A549 (cell line): Measurements from ENCODE around the gene SLC22A23. TPM values are rescaled to one million over a fixed set of nuclear protein-coding genes. Genes with fewer than 3 reads are reported as not detected.

Source experiments
- ATAC-seq, 2 experiments: fragments of 200-7000 bp in 1 of 2; fragments of >200 bp in 1 of 2; cut with Nextera tagmentation in 1 of 2; cut with Tn5 transposase in 1 of 2; 3 replicates each; pipeline versions ENCODE4 v1.8.0 to v1.9.1; 2018 to 2020; ENCODE audit warnings: mild to moderate bottlenecking in 1 of 2, moderate library complexity in 1 of 2
- CTCF ChIA-PET: fragments of 300-600 bp; sonication (Branson Sonifier 250); formaldehyde crosslinking; extraction: SDS; loops from one replicate; lab custom pipeline; 2021; ENCODE audit warnings: antibody characterized with exemption, inconsistent platforms; lab: Yijun Ruan, JAX
- POLR2A ChIA-PET: fragments of 350-600 bp; formaldehyde crosslinking; extraction: SDS; loops from one replicate; lab custom pipeline; 2021; ENCODE audit warnings: antibody characterized with exemption, inconsistent platforms; lab: Yijun Ruan, JAX
- DNase-seq, 2 experiments: peaks; one replicate each; pipeline versions ENCODE4 v3.0.0 to v3.0.0-alpha.2; 2011 to 2016; ENCODE audit warnings: low read depth in 1 of 2, low spot score in 1 of 2
- FAIRE-seq: peaks from 2 replicates; lab custom pipeline; 2011; peaks lifted over from hg19 to GRCh38; lab: Jason Lieb, UNC
- H3K27ac ChIP-seq, 2 experiments: fragments of >200 bp; sonication (Bioruptor Twin); formaldehyde crosslinking; 3 replicates each; pipeline ENCODE4 v1.5.1; 2016 to 2017
- H3K4me1 ChIP-seq: fragments of >200 bp; sonication (Bioruptor Twin); formaldehyde crosslinking; 3 replicates; pipeline ENCODE4 v1.6.1; 2016
- H3K4me2 ChIP-seq: fragments of >200 bp; sonication (Bioruptor Twin); formaldehyde crosslinking; 3 replicates; pipeline ENCODE4 v1.6.1; 2016
- H3K4me3 ChIP-seq: fragments of >200 bp; sonication (Bioruptor Twin); formaldehyde crosslinking; 3 replicates; pipeline ENCODE4 v1.5.1; 2016
- H3K9me3 ChIP-seq: fragments of >200 bp; sonication (Bioruptor Twin); formaldehyde crosslinking; 3 replicates; pipeline ENCODE4 v1.6.1; 2016
- BHLHE40 ChIP-seq: IDR thresholded peaks from 2 replicates; pipeline ENCODE4 v1.6.1; 2012; ENCODE audit warnings: low read depth, low read length, inconsistent platforms
- CBX8 ChIP-seq: fragments of 200-600 bp; sonication (generic); IDR thresholded peaks from 2 replicates; pipeline ENCODE4 v1.6.1; 2016
- CTCF ChIP-seq: fragments of >200 bp; sonication (Bioruptor Twin); formaldehyde crosslinking; IDR thresholded peaks from 3 replicates; pipeline ENCODE4 v1.5.1; 2016
- EHF ChIP-seq: fragments of 250-450 bp; sonication (Bioruptor Pico); IDR thresholded peaks from 2 replicates; pipeline ENCODE4 v1.5.0; 2020; ENCODE audit warnings: mild to moderate bottlenecking
- EHMT2 ChIP-seq: fragments of 200-600 bp; sonication (generic); IDR thresholded peaks from 2 replicates; pipeline ENCODE4 v1.6.1; 2016; ENCODE audit warnings: antibody characterized with exemption, low read depth, mild to moderate bottlenecking, moderate library complexity
- EP300 ChIP-seq, 2 experiments: fragments of >200 bp; sonication (Bioruptor Twin); formaldehyde crosslinking; IDR thresholded peaks; 2 replicates in 1 of 2; 3 replicates in 1 of 2; pipeline ENCODE4 v1.6.1; 2016 to 2017
- FOSB ChIP-seq: fragments of 250-450 bp; sonication (Bioruptor Pico); IDR thresholded peaks from 2 replicates; pipeline ENCODE4 v1.5.0; 2020; ENCODE audit warnings: mild to moderate bottlenecking, moderate library complexity
- GATA3 ChIP-seq: IDR thresholded peaks from 2 replicates; pipeline ENCODE4 v1.6.1; 2012; ENCODE audit warnings: borderline replicate concordance
- HEYL ChIP-seq: fragments of 250-450 bp; sonication (Bioruptor Pico); IDR thresholded peaks from 2 replicates; pipeline ENCODE4 v1.8.0; 2021; ENCODE audit warnings: mild to moderate bottlenecking, moderate library complexity
- JUNB ChIP-seq: fragments of >200 bp; sonication (Bioruptor Twin); formaldehyde crosslinking; IDR thresholded peaks from 2 replicates; pipeline ENCODE4 v1.6.1; 2016
- KDM1A ChIP-seq: fragments of 200-600 bp; sonication (generic); IDR thresholded peaks from 2 replicates; pipeline ENCODE4 v1.6.1; 2016; ENCODE audit warnings: low read depth, mild to moderate bottlenecking
- KDM5A ChIP-seq: fragments of 200-600 bp; sonication (generic); IDR thresholded peaks from 2 replicates; pipeline ENCODE4 v1.6.1; 2016; ENCODE audit warnings: antibody characterized with exemption, mild to moderate bottlenecking
- MAFK ChIP-seq: fragments of 450-650 bp; IDR thresholded peaks from 2 replicates; pipeline ENCODE4 v1.6.1; 2014; ENCODE audit not compliant: partially characterized antibody
- MAX ChIP-seq: IDR thresholded peaks from 2 replicates; pipeline ENCODE4 v1.6.1; 2012
- MYC ChIP-seq: IDR thresholded peaks from 2 replicates; pipeline ENCODE4 v1.6.1; 2012; ENCODE audit warnings: mild to moderate bottlenecking, inconsistent platforms, low read length, improper control_type of control experiment, borderline replicate concordance
- NFE2L2 ChIP-seq: fragments of 150-350 bp; conservative IDR thresholded peaks from 2 replicates; pipeline ENCODE4 v1.6.1; 2014; ENCODE audit warnings: low read length
- NR3C1 ChIP-seq: fragments of >200 bp; sonication (Bioruptor Twin); formaldehyde crosslinking; IDR thresholded peaks from 3 replicates; pipeline ENCODE4 v1.6.1; 2017
- POLR2AphosphoS2 ChIP-seq: conservative IDR thresholded peaks from 2 replicates; pipeline ENCODE4 v1.6.1; 2012; ENCODE audit warnings: low read length, improper control_type of control experiment, inconsistent platforms
- RARB ChIP-seq: fragments of 250-450 bp; sonication (Bioruptor Pico); IDR thresholded peaks from 2 replicates; pipeline ENCODE4 v1.8.0; 2021; ENCODE audit warnings: mild to moderate bottlenecking, moderate library complexity
- RNF2 ChIP-seq: fragments of 200-600 bp; sonication (generic); IDR thresholded peaks from 2 replicates; pipeline ENCODE4 v1.6.1; 2016; ENCODE audit warnings: low read depth, mild to moderate bottlenecking, antibody characterized with exemption, moderate library complexity, borderline replicate concordance
- SMC3 ChIP-seq: fragments of >200 bp; sonication (Bioruptor Twin); formaldehyde crosslinking; IDR thresholded peaks from 3 replicates; pipeline ENCODE4 v1.6.1; 2018; ENCODE audit warnings: inconsistent platforms
- SREBF2 ChIP-seq: fragments of 450-650 bp; IDR thresholded peaks from 2 replicates; pipeline ENCODE4 v1.6.1; 2014; ENCODE audit warnings: mild to moderate bottlenecking, moderate library complexity
- TFCP2L1 ChIP-seq: fragments of 250-450 bp; sonication (Bioruptor Pico); IDR thresholded peaks from 2 replicates; pipeline ENCODE4 v1.5.0; 2021; ENCODE audit warnings: mild to moderate bottlenecking
- TP53 ChIP-seq: fragments of 250-450 bp; sonication (Bioruptor Pico); IDR thresholded peaks from 2 replicates; pipeline ENCODE4 v1.5.0; 2021; ENCODE audit warnings: mild to moderate bottlenecking, moderate library complexity
- USF2 ChIP-seq: fragments of 450-650 bp; IDR thresholded peaks from 2 replicates; pipeline ENCODE4 v1.6.1; 2014; ENCODE audit warnings: antibody characterized with exemption
- ZFP36 ChIP-seq: fragments of 450-650 bp; IDR thresholded peaks from 2 replicates; pipeline ENCODE4 v1.6.1; 2014; ENCODE audit warnings: borderline replicate concordance; ENCODE audit not compliant: partially characterized antibody
- WGBS: methylation state at CpG from one replicate; pipeline ENCODE4 v1.1.6; 2017; ENCODE audit errors: missing lambda C conversion rate; 5-methylcytosine and 5-hydroxymethylcytosine counted together
- polyA plus RNA-seq, 4 experiments: library from polyadenylated mRNA; depleted of rRNA in 3 of 4; stranded (reverse); fragments of >200 nt; fragmentation: RNase III in 1 of 4; extraction: RNeasy Plus Mini Kit Qiagen cat#74134 plus additional on column Dnase treatment in 1 of 4; gene quantifications; 2 replicates in 3 of 4; 3 replicates in 1 of 4; pipeline ENCODE4 v1.2.3, GENCODE V29; 2011 to 2017
- TF ChIP-seq, protein P1 (sequence below): IDR thresholded peaks from 2 replicates; pipeline ENCODE4 v1.6.1; 2012
- TF ChIP-seq, protein P2 (sequence below): fragments of >200 bp; sonication (Bioruptor Twin); formaldehyde crosslinking; IDR thresholded peaks from 2 replicates; pipeline ENCODE4 v1.6.1; 2016
- TF ChIP-seq, protein P3 (sequence below): fragments of 150-350 bp; IDR thresholded peaks from 2 replicates; pipeline ENCODE4 v1.6.1; 2014; ENCODE audit warnings: low read depth, mild to moderate bottlenecking, low read length

SLC22A23 gene
- polyA plus RNA-seq, 2 of the 4 experiments (the other 2 are of a cell fraction), result 4.4 to 6.2 TPM

DNA sequence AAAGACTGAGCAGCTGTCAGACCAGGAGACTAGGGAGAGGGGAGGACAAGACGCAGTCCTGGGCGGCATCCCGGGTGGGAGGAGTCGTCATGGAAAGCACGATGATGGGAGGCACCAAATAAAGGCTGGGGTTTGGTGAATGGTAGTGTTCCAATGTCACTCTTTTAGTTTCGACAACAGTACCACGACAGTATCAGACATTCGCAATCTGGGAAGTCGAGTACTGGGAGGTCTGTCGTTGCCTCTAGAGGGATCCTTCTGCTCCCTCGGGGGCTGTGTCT lies 166.0 kb downstream of the SLC22A23 start:
- H3K9me3 ChIP-seq, result no peaks in the 10 kb centered on the region
- no peak overlapping the region for H3K4me3 ChIP-seq
- H3K27ac ChIP-seq, result no peak overlapping the region
- no peak for TF ChIP-seq JUNB
- no peak for TF ChIP-seq FOSB (CRISPR knock-in tag)
- TF ChIP-seq CTCF, result no peak
- TF ChIP-seq, protein P1, sequence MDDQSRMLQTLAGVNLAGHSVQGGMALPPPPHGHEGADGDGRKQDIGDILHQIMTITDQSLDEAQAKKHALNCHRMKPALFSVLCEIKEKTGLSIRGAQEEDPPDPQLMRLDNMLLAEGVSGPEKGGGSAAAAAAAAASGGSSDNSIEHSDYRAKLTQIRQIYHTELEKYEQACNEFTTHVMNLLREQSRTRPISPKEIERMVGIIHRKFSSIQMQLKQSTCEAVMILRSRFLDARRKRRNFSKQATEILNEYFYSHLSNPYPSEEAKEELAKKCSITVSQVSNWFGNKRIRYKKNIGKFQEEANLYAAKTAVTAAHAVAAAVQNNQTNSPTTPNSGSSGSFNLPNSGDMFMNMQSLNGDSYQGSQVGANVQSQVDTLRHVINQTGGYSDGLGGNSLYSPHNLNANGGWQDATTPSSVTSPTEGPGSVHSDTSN, result no peak
- no peak for TF ChIP-seq TFCP2L1
- TF ChIP-seq, all 56 proteins: peak for 0
- no peak for FAIRE-seq
- Histone ChIP-seq H3K4me2 (no peak overlapping the region), H3K4me1 (no peaks in the 10 kb centered on the region)
- POLR2A ChIA-PET, result interaction anchor here (1.6 kb wide), 1 partner anchor 166 kb away, joined by 3 read pairs; the partner anchor contains the start of gene SLC22A23
- ATAC-seq, result no peak
- CTCF ChIA-PET, result interaction anchor here (1.2 to 4.3 kb wide), 3 partner anchors 11 to 451 kb away, joined by 4 to 17 read pairs (median 5); no protein-coding TSS in a partner anchor
- no peak for DNase-seq
- 91% methylated on average over 11 of the region's 11 CpGs for WGBS

DNA sequence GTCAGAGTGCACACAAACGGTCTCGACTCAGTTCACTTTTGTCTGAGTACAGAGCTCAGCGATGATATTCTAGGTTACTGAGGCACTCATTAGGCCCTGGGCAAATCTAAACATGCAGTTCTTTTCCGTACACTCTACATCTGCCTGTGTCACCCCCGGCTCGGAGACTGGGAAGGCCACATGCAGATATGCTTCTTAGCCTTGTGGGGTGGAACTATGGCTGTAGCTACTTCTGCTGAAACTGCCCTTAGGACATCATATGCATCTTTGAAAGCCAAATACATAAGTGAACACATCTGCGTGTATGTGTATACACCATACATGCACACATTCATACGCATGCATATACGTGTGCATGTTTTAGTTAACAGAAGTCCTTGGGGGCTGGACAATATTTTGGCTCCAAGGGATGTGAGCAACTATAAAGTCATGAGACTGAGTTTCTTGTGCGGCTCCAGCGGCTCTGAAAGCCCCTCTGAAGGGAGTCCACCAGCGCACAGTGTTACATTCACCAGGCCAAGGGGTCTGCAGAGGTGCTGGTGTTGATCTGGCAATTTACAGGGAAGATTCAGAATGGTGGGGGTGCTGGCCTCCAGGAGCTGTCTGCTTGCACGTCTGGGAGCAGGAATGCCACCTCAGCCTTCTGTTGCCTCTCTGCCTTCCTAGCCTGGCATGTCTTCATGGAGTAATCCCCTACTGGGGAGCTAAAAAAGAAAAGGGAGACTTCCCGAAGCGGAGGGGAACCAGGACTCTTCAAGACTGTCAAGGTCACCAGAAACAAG lies 166.5 kb downstream of the SLC22A23 start:
- no peak for ATAC-seq
- Histone ChIP-seq H3K4me2 (no peak overlapping the region), H3K4me1 (no peaks in the 10 kb centered on the region), H3K27ac (no peak overlapping the region), H3K9me3 (no peaks in the 10 kb centered on the region), H3K4me3 (no peak overlapping the region)
- WGBS, result 92% methylated on average over 14 of the region's 15 CpGs
- ChIA-PET CTCF (interaction anchor here (0.8 to 4.3 kb wide), 4 partner anchors 11 to 451 kb away, joined by 3 to 17 read pairs (median 4); no protein-coding TSS in a partner anchor), POLR2A (interaction anchor here (1.6 kb wide), 1 partner anchor 166 kb away, joined by 3 read pairs; the partner anchor contains the start of gene SLC22A23)
- no peak for DNase-seq
- TF ChIP-seq SREBF2, result no peak
- TF ChIP-seq, protein P2, sequence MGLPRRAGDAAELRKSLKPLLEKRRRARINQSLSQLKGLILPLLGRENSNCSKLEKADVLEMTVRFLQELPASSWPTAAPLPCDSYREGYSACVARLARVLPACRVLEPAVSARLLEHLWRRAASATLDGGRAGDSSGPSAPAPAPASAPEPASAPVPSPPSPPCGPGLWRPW, result no peak
- TF ChIP-seq KDM1A, result no peak
- no peak for TF ChIP-seq RNF2
- TF ChIP-seq MAX, result no peak
- no peak for TF ChIP-seq EHMT2
- no peak for TF ChIP-seq SMC3
- no peak for TF ChIP-seq JUNB
- TF ChIP-seq, protein P3, sequence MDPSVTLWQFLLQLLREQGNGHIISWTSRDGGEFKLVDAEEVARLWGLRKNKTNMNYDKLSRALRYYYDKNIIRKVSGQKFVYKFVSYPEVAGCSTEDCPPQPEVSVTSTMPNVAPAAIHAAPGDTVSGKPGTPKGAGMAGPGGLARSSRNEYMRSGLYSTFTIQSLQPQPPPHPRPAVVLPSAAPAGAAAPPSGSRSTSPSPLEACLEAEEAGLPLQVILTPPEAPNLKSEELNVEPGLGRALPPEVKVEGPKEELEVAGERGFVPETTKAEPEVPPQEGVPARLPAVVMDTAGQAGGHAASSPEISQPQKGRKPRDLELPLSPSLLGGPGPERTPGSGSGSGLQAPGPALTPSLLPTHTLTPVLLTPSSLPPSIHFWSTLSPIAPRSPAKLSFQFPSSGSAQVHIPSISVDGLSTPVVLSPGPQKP, result no peak
- no peak for TF ChIP-seq TP53 (CRISPR knock-in tag)
- no peak for TF ChIP-seq MAFK
- TF ChIP-seq POLR2AphosphoS2, result no peak
- FAIRE-seq, result no peak

GRCh38 chr6:3289664-3290055 lies 167.2 kb downstream of the SLC22A23 start:
- ChIA-PET POLR2A (interaction anchor here (1.6 kb wide), 1 partner anchor 167 kb away, joined by 3 read pairs; the partner anchor contains the start of gene SLC22A23), CTCF (interaction anchor here (0.8 to 4.3 kb wide), 3 partner anchors 10 to 443 kb away, joined by 3 to 17 read pairs (median 5); no protein-coding TSS in a partner anchor)
- DNase-seq, result no peak
- no peak for ATAC-seq
- Histone ChIP-seq H3K27ac (no peak overlapping the region), H3K4me2 (no peak overlapping the region), H3K4me3 (no peak overlapping the region), H3K4me1 (no peaks in the 10 kb centered on the region), H3K9me3 (no peaks in the 10 kb centered on the region)
- no peak for FAIRE-seq
- 89% methylated on average over 7 of the region's 7 CpGs for WGBS
- TF ChIP-seq, protein P2, result no peak
- TF ChIP-seq ZFP36, result no peak
- TF ChIP-seq RNF2, result no peak
- TF ChIP-seq NR3C1, result no peak
- no peak for TF ChIP-seq HEYL (CRISPR knock-in tag)
- TF ChIP-seq USF2, result no peak
- TF ChIP-seq NFE2L2, result no peak
- TF ChIP-seq EHF, result no peak
- no peak for TF ChIP-seq CBX8
- no peak for TF ChIP-seq KDM5A
- no peak for TF ChIP-seq BHLHE40
- no peak for TF ChIP-seq MYC
- no peak for TF ChIP-seq EP300 (IDR thresholded peaks at IDR 0.05)
- TF ChIP-seq RARB, result no peak
- TF ChIP-seq GATA3, result no peak
